Astrocyte (in vitro differentiated cells and primary cell): ENCODE data around the gene SHE.

Source experiments
- EZH2 ChIP-seq: IDR thresholded peaks from 2 replicates; pipeline ENCODE4 v1.6.1; 2012; ENCODE audit warnings: mild to moderate bottlenecking, low read length, inconsistent platforms; ENCODE audit not compliant: insufficient read depth
- TF ChIP-seq, protein P1 (sequence below): IDR thresholded peaks from 2 replicates; pipeline ENCODE4 v1.5.1; 2011; ENCODE audit warnings: low read depth, mild to moderate bottlenecking, inconsistent platforms, low read length, moderate library complexity; ENCODE audit not compliant: insufficient read depth

DNA sequence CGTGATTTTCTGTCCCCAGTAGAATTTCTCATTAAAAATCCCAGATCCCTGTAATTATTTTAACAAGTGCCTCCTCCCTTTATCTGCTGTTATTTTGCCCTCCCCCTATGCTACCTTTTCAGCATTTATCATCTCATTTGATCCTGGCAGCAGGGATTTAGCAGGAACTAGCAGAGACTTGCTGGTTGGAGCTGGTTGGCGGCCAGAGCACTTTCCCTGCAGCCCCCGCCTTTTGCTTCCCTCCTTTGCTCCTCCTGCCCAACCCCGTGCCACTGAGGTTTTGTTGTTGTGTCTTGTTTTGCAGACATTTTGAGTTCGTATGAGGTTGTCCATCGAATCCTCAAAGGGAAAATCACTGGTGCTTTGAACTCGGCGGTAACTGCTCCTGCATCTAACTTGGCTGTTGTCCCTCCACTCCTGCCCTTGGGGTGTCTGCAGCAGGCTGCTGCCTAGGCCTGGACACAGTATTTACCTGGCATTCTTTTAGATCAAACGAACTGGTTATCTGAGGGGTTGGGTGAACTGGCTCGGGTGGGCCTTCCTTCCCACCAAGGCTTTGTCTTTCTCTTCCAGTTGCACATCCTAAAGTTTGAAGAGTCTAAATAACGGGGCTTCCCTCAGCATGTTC lies 45.0 kb upstream of the SHE start:
- TF ChIP-seq, protein P1, sequence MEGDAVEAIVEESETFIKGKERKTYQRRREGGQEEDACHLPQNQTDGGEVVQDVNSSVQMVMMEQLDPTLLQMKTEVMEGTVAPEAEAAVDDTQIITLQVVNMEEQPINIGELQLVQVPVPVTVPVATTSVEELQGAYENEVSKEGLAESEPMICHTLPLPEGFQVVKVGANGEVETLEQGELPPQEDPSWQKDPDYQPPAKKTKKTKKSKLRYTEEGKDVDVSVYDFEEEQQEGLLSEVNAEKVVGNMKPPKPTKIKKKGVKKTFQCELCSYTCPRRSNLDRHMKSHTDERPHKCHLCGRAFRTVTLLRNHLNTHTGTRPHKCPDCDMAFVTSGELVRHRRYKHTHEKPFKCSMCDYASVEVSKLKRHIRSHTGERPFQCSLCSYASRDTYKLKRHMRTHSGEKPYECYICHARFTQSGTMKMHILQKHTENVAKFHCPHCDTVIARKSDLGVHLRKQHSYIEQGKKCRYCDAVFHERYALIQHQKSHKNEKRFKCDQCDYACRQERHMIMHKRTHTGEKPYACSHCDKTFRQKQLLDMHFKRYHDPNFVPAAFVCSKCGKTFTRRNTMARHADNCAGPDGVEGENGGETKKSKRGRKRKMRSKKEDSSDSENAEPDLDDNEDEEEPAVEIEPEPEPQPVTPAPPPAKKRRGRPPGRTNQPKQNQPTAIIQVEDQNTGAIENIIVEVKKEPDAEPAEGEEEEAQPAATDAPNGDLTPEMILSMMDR = no peak
- TF ChIP-seq EZH2 = no peak
